8988T (cell line): ENCODE measurements around the gene UGT2B28.
"Not testable (repeated sequence)": the region's sequence is repeated elsewhere in the genome, so short reads cannot be mapped to it uniquely, and the experiment has no call there.

Source experiments
- DNase-seq: peaks from one replicate; pipeline ENCODE4 v3.0.0; 2011

UGT2B28 gene

DNA sequence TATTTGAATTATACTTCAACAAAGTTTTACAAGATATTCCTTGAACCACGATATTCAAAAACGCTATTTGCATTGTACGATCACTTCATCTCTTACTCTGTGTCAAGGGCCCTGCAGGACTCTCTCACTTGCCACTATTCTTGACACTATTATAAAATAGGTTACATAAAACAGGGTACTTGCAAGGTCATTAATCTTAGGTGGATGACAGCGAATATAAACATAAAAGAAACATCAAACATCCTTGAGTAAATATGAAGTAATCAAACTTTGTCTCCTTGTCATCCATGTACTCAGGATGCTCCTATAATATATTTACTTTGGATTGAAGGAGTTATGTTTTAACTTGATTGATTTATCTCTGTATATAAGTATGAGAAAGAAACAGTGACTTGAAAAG is at the start of gene UGT2B28:
Gene UGT2B28, plus strand, starts transcription at position 395 of the 400 bp plus-strand sequence. CDS start 26 bp downstream, outside the sequence.
- DNase-seq, result not testable (repeated sequence)

DNA sequence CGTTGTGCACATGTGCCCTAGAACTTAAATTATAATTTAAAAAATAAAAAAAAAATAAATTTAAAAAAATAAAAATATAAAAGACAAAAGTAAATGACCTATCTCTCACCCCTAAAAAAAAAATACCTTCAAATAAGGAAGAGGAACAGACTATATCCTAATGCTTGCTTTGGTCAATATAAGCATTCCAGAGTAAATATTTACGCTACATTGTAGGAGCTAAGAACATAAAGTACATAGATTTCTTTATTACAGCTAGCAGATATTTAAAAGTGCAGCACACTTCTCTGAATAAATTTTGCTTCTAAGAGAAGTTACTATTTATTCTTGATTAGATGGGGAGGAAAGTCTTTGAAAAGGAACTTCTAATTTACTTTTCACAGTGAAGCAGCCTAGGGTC is 41.2 kb upstream of the UGT2B28 start:
- no peak for DNase-seq

DNA sequence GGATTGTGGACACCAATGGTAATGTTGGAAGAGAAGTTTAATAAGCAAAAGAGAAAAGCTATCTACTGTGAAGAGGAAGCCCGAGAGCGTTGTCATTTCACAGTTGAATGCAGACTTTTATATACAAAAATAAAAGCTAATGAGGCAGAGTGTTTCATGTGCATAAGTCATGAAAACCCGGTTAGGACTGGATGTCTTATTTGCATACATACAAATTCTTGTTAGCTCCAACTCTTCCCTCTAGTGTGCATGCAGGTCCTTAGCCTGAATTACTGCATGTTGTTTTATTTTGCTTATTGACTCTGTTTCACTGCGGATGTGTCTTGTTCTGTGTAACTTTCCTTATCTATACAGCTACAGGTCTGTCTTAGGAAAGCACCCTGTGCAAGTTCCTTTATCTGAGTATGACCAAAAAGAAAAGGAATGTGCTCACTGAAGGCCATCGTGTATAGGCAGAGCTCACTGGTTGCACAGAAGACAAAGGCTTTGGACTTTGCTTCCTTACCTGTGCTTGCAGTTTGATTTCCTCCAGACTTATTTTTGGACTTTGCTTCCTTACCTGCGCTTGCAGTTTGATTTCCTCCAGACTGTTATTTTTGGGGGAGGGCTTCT is 40.6 kb upstream of the UGT2B28 start:
- no peak for DNase-seq

DNA sequence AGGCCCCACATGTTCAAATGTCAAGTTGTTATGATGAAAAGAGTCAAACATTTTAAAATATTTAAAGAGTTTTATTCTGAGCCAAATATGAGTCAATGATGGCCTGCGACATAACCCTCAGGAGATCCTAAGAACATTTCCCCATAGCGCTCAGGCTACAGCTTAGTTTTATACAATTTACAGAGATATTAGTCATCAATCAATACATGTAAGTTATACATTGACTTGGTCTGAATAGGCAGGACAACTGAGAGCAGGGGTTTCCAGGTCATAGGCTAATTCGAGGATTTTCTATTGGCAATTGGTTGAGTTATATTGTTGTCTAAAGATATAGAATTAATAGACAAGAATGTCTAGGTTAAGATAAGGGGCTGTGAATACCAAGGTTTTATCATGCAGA is 39.5 kb upstream of the UGT2B28 start:
- not testable (repeated sequence) for DNase-seq

DNA sequence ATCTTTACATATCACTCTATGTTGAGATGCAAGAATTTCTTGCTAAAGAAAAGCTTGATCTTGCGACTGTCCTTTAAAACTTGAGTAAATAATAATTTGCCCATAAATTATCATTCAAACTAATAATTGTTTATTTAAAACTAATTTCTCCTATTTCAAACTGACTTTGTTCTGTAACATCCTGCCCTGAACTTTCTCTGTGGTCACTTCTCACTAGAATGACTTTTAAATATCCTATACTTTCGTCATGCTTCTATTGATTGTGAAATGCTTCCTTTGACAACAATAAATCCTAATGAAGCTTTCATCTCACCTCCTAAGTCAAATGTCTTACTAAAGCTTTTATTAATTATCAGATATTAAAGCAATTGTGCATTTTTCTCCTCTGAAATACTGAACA is 38.5 kb upstream of the UGT2B28 start:
- DNase-seq, result not testable (repeated sequence)

DNA sequence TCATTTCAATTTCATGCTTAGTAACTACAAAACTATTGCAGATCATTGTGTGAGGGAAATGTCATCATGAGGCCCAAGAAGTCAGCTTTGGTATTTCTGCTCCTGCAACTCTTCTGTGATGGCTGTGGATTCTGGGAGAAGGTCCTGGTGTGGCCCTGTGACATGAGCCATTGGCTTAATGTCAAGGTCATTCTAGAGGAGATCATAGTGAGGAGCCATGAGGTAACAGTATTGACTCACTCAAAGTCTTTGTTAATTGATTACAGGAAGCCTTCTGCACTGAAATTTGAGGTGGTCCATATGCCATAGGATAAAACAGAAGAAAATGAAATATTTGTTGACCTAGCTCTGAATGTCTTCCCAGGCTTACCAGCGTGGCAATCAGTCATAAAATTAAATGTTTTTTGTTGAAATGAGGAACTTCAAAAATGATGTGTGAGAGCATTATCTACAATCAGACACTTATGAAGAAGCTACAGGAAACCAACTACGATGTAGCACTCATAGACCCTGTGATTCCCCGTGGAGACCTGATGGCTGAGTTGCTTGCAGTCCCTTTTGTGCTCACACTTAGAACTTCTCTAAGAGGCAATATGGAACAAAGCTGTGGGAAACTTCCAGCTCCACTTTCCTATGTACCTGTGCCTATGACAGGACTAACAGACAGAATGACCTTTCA is 37.6 kb upstream of the UGT2B28 start:
- DNase-seq, result not testable (repeated sequence)

DNA sequence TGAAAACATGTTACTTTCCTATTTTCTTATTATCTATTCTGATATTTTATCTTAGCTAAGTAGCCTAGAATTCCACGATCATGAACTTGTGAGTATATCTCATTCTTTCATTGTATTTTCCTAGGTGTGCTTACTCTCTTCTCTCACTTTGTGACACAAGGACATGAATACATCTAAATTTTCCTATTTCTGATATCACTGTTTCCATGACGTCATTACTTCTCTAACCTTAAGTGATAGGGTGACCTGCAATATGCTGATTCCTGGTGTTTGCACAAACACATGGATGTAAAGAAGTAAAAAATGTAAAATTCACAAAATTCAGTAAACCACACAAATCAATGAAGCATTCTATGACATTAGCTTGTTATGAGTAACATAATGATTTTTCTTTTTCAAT is 29.4 kb upstream of the UGT2B28 start:
- not testable (repeated sequence) for DNase-seq

DNA sequence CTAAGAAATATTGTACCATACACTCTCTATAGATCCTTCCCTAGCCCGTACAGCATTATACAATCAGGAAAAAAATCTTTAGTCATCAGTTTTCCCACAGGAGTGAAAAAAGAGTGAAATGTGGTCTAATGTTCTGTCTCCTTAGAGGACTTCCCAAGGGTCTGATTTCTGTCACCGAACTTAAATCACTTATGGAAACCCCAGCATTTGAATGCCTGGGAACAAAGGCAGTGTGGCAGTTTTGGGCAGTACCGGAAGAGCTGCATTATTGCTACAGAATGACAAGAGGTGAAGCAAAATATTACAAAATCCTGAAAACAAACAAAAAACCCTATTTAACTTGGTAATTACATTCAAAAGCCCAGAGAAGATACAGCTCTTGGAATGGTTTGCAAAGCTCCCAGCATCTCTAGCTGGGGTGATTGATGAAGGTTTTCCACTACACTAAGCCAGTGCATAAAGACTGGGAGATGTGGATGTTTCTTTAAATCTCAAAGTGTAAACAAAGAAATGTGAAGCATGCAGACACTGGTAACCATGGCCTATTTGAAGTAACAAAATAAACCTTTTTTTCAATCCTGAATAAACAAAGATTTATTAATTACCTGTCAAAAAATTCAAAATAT is 27.0 kb upstream of the UGT2B28 start:
- DNase-seq, result not testable (repeated sequence)

DNA sequence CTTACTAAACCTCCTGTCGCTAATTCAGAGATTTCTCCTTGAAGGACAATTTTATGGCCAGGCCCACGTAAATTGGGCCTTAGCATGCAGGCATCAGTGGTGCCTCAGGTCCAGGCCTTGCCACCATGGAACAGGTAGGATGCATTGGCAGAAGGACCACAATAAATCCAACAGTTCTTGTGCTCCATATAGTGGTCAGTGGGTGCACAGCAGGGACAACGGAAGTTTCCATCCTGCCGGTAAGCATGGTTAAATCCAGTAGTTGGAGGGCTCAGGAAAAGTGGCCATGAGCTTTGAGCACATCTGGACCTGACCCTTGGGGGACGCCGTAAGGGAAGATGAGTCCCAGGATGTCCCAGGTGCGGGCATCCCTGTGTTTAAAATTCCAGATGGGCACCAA is 11.7 kb upstream of the UGT2B28 start:
- not testable (repeated sequence) for DNase-seq

DNA sequence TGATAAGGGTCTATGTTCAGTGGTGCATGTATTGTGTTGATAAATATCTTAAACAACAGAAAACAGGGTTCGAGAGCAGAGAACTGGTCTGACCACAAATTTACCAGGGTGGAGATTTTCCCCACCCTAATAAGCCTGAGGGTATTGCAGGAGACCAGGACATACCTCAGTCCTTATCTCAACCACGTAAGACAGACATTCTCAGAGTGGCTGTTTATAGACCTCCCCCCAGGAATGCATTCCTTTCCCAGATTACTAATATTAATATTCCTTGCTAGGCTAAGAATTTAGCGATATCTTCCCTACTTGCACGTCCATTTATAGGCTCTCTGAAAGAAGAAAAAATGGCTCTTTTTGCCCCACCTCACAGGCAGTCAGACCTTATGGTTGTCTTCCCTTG is 16.1 kb downstream of the UGT2B28 start:
- not testable (repeated sequence) for DNase-seq

DNA sequence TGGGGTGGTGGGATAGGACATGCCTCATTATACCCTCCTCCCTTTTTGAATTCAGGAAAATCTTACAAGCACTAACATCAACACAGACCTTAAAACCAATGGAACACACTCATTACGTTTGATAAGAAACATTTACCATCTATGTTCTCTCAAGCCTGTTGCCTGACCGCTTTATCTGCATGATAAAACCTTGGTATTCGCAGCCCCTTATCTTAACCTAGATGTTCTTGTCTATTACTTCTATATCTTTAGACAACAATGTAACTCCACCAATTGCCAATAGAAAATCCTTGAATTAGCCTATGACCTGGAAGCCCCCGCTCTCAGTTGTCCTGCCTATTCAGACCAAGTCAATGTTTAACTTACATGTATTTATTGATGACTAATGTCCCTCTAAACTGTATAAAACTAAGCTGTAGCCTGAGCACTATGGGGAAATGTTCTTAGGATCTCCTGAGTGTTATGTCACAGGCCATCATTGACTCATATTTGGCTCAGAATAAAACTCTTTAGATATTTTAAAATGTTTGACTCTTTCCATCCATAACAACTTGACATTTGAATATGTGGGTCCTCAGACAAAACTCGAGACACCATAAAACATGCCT is 28.3 kb downstream of the UGT2B28 start:
- not testable (repeated sequence) for DNase-seq

DNA sequence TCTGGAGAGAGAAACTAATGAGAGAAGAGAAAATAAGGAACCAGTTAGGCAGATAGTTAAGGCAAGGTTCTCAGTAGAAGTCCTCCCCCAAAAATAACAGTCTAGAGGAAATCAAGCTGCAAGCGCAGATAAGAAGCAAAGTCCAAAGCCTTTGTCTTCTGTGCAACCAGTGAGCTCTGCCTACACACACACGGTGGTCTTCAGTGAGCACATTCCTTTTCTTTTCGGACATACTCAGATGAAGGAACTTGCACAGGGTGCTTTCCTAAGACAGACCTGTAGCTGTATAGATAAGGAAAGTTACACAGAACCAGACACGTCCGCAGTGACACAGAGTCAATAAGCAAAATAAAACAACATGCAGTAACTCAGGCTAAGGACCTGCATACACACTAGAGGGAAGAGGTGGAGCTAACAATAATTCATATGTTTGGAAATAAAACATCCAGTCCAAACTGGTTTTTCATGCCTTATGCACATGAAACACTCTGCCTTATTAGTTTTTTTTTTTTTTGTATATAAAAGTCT is 29.3 kb downstream of the UGT2B28 start:
- DNase-seq, result not testable (repeated sequence)

DNA sequence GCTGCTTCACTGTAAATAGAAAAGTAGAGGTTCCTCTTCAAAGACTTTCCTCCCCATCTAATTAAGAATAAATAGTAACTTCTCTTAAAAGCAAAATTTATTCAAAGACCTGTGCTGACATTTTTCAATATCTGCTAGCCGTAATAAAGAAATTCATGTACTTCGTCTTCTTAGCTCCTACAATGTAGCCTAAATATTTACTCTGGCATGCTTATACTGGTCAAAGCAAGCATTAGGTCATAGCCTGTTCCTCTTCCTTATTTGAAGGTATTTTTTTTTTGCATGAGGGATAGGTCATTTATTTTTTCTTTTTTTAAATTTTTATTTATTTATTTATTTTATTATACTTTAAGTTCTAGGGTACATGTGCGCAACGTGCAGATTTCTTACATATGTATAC is 30.0 kb downstream of the UGT2B28 start:
- not testable (repeated sequence) for DNase-seq

DNA sequence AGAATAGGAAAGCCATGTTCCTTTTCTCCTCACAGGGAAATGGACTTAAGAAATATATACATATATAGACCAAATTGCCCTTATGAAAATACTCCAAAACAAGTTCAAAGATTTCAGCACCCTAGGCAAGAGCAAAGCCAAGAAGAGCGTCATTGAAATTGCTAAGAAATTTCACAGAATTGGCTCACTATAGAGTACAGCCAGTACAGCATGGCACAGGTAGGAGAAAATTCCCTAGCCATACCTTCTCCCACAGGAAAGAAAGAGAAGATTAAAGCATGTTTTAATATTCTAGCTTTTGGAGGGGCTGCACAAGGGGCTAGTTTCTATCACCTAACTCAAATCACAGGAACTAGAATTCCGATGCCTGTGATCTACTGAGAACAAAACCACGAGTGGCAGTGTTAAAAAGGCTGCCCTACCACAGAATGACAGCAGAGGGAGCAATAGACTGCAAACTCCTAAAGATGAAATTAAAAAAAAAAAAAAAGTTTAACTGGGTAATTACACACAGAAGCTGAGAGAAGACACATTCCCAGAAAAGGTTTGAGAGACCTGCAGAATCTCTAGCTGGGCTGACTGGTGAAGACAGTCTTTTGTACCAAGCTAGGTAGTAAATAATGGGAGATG is 37.5 kb downstream of the UGT2B28 start:
- DNase-seq, result not testable (repeated sequence)

DNA sequence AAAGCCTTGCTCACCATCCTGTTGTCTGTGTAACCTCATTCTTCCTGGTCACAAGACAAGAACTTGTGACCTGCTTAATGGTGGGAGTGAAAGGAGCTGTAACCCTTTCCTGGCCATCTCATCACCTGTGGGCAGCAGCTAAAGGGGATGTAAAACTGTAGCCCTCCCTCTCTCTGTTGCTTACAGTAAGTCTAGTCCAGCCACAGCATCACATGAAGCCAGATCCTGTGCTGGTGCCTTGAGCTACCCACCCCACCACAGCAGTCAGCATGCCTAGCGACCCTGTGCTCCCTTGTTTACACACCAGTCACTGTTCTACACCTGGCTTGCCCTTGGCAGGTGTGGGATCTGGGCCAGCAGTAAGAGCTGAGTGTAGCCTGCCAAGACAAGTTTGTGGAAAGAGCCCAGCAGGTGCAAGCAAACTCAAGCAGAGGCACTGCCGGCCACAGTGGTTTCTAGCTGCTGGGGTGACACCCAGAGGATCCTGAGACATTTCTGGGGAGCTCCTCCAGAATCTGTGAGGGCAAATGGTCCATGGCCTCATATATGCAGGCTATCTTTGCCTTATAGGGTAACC is 41.0 kb downstream of the UGT2B28 start:
- no peak for DNase-seq

DNA sequence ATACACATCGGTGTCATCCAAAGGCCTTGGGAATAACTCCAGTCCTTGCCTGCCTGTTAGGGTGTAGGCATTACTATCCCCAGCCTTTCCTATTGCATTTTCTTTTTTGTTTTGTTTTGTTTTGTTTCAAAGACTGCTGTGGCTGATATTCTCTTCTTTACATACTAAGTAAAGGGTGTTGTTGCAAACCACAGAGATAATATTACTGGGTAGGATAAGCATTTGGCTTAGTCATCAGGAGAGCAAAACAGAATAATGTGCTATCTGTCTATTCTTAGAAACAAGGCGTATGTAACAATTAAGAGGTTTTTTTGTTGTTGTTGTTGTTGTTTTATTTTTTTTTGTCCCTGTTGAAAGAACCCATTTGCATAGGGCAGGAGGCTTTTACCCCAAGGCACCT is 41.8 kb downstream of the UGT2B28 start:
- DNase-seq, result no peak

DNA sequence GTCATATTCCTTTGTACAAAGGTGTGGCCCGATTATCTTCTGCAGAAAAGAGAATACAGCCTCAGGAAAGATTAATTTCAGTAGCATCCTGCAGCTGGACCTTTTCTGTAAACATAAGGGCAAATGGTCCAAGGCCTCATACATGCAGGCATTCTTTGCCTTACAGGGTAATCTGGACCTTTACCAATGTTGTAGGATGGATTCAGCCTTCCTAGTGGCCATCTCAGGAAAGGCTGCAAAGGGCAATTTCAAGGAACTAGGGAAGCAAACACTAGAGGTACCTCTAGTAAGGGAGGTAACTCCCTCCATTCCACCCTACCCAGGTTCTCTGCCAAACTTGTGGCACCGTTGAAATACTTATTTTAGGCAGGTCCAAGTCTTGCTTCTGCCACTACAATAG is 43.0 kb downstream of the UGT2B28 start:
- DNase-seq, result no peak

DNA sequence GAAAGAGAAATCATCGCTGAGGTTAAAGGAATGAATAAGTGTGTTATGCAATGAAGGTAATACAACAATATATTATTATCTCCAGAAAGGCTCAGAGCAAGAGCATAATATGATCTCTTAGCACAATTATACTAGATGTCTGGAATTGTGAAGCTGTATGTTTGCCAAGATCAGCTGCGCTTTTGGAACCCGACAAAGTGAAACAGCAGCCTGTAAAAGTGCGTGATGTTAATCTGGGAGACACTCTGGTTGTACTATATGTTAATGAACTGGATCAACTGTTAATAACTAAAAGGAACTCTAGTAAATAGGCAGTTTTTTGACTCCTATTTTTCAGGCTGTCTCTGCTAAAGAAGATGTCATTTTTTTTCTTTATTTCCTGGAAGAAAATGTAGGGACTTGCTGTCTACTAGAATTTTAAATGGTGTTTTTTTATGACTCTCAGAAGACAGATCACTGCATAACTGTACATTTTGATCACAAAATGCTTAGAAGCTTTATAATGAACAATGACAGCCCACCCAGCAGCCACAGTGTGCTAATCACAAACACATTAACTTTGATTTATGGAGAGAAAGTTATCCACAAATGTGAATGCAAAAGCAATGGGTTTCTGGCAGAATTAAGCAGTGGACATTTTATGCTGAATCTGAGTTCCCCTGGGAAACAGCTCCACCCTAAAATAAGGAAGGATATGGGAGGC is 50.2 kb downstream of the UGT2B28 start:
- DNase-seq, result no peak

DNA sequence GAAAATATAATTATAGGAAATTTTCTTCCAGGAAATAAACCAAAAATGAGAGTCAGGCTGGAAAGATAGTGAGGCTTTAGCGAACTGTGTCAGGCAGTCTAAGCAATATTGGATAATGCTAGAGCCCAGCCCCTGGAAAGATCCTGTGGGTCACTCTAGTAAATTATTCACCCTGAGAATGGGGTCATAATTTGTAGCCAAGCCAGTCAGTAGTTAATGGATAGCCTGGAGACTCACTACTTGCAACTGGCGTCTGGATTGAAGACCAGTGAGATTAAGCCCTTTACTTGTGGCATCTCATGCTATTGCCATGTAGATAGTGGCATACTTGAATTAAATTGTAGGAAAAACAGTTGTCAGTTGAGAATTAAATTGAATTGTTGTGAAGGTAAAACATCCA is 51.0 kb downstream of the UGT2B28 start:
- DNase-seq, result not testable (repeated sequence)

DNA sequence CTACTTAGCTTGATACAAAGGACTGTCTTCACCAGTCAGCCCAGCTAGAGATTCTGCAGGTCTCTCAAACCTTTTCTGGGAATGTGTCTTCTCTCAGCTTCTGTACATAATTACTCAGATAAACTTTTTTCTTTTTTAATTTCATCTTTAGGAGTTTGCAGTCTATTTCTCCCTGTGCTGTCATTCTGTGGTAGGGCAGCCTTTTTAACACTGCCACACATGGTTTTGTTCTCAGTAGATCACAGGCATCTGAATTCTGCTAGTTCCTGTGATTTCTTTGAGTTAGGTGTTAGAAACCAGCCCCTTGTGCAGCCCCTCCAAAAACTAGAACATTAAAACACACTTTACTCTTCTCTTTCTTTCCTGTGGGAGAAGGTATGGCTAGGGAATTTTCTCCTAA is 55.2 kb downstream of the UGT2B28 start:
- not testable (repeated sequence) for DNase-seq

DNA sequence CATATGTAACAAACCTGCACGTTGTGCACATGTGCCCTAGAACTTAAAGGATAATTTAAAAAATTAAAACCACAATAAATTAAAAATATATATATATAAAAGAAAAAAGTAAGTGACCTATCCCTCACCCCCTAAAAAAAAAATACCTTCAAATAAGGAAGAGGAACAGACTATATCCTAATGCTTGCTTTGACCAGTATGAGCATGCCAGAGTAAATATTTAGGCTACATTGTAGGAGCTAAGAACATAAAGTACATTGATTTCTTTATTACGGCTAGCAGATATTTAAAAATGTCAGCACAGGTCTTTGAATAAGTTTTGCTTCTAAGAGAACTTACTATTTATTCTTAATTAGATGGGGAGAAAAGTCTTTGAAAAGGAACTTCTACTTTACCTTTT is 62.8 kb downstream of the UGT2B28 start:
- DNase-seq, result not testable (repeated sequence)
